ENCODE results near the gene ZNRF2.
A peak's percentile ranks its signal among the peaks of the same experiment; 100 is the strongest.
"Not testable (repeated sequence)": the region's sequence is repeated elsewhere in the genome, so short reads cannot be mapped to it uniquely, and the experiment has no call there.

Gene ZNRF2

GRCh38 chr7:30287625-30288024, 3.2 kb downstream of the ZNRF2 start:
- CTCF ChIA-PET = interaction anchor here (0.6 kb wide), 1 partner anchor 439 kb away, joined by 3 read pairs; no protein-coding TSS in a partner anchor
- H3K4me3 Mint-ChIP-seq = peak overlapping the region; percentile 34
- peaks cover 28% of the 10 kb centered on the region for H3K36me3 Mint-ChIP-seq
- DNase-seq, H3K9me3 Mint-ChIP-seq, H3K27me3 Mint-ChIP-seq: not testable (repeated sequence)
- H3K4me1 Mint-ChIP-seq = peaks cover 62% of the 10 kb centered on the region
- H3K27ac Mint-ChIP-seq = peak overlapping the region; percentile 31

- not testable (repeated sequence) for H3K27ac Mint-ChIP-seq, DNase-seq, H3K27me3 Mint-ChIP-seq, H3K9me3 Mint-ChIP-seq, H3K4me3 Mint-ChIP-seq
- H3K36me3 Mint-ChIP-seq = peaks cover 32% of the 10 kb centered on the region
- CTCF ChIA-PET = interaction anchor here (1.1 kb wide), 1 partner anchor 63 kb away, joined by 6 read pairs; no protein-coding TSS in a partner anchor
- peaks cover 57% of the 10 kb centered on the region for H3K4me1 Mint-ChIP-seq
Observed at GRCh38 chr7:30289634-30290033, 5.2 kb downstream of the ZNRF2 start.

GRCh38 chr7:30290317-30290716, 5.9 kb downstream of the ZNRF2 start:
- H3K9me3 Mint-ChIP-seq, H3K27me3 Mint-ChIP-seq, DNase-seq, H3K27ac Mint-ChIP-seq, H3K4me3 Mint-ChIP-seq: not testable (repeated sequence)
- H3K36me3 Mint-ChIP-seq = peaks cover 33% of the 10 kb centered on the region
- peaks cover 61% of the 10 kb centered on the region for H3K4me1 Mint-ChIP-seq
- CTCF ChIA-PET = interaction anchor here (1.1 kb wide), 1 partner anchor 62 kb away, joined by 6 read pairs; no protein-coding TSS in a partner anchor

- peaks cover 51% of the 10 kb centered on the region for H3K4me1 Mint-ChIP-seq
- H3K9me3 Mint-ChIP-seq, H3K4me3 Mint-ChIP-seq: not testable (repeated sequence)
Observed at GRCh38 chr7:30292416-30293038, 8.1 kb downstream of the ZNRF2 start.

GRCh38 chr7:30296304-30296703, 11.9 kb downstream of the ZNRF2 start:
- H3K27me3 Mint-ChIP-seq, DNase-seq, CTCF ChIA-PET, H3K27ac Mint-ChIP-seq, H3K9me3 Mint-ChIP-seq, H3K4me3 Mint-ChIP-seq: not testable (repeated sequence)
- Mint-ChIP-seq H3K36me3 (peaks cover 11% of the 10 kb centered on the region), H3K4me1 (peaks cover 21% of the 10 kb centered on the region)

More at GRCh38 chr7:30292416-30293038, 8.1 kb downstream of the ZNRF2 start:
- H3K27me3 Mint-ChIP-seq, DNase-seq, CTCF ChIA-PET, H3K27ac Mint-ChIP-seq: not testable (repeated sequence)
- H3K36me3 Mint-ChIP-seq = peaks cover 19% of the 10 kb centered on the region

GRCh38 chr7:30297499-30297898, 13.1 kb downstream of the ZNRF2 start:
- H3K36me3 Mint-ChIP-seq, H3K27ac Mint-ChIP-seq, H3K9me3 Mint-ChIP-seq, H3K27me3 Mint-ChIP-seq, CTCF ChIA-PET, H3K4me3 Mint-ChIP-seq, DNase-seq: not testable (repeated sequence)
- H3K4me1 Mint-ChIP-seq = peaks cover 15% of the 10 kb centered on the region

GRCh38 chr7:30298409-30298808, 14.0 kb downstream of the ZNRF2 start:
- DNase-seq, H3K4me3 Mint-ChIP-seq, H3K36me3 Mint-ChIP-seq, H3K9me3 Mint-ChIP-seq, H3K27me3 Mint-ChIP-seq, H3K27ac Mint-ChIP-seq, CTCF ChIA-PET: not testable (repeated sequence)
- H3K4me1 Mint-ChIP-seq = peaks cover 11% of the 10 kb centered on the region

GRCh38 chr7:30301751-30302150, 17.4 kb downstream of the ZNRF2 start:
- peaks cover 10% of the 10 kb centered on the region for H3K4me1 Mint-ChIP-seq
- no peak overlapping the region for H3K4me3 Mint-ChIP-seq
- no peaks in the 10 kb centered on the region for H3K36me3 Mint-ChIP-seq
- H3K27ac Mint-ChIP-seq = no peak overlapping the region
- no peaks in the 10 kb centered on the region for H3K27me3 Mint-ChIP-seq
- CTCF ChIA-PET = no interaction called here
- no peak for DNase-seq
- H3K9me3 Mint-ChIP-seq = no peaks in the 10 kb centered on the region

GRCh38 chr7:30302656-30303311, 18.4 kb downstream of the ZNRF2 start:
- H3K4me3 Mint-ChIP-seq = no peak overlapping the region
- H3K9me3 Mint-ChIP-seq = no peaks in the 10 kb centered on the region
- H3K4me1 Mint-ChIP-seq = peaks cover 13% of the 10 kb centered on the region
- DNase-seq = no peak
- H3K36me3 Mint-ChIP-seq = no peaks in the 10 kb centered on the region
- no peaks in the 10 kb centered on the region for H3K27me3 Mint-ChIP-seq
- CTCF ChIA-PET = no interaction called here
- H3K27ac Mint-ChIP-seq = no peak overlapping the region

- Mint-ChIP-seq H3K4me3 (no peak overlapping the region), H3K4me1 (peaks cover 17% of the 10 kb centered on the region), H3K27ac (no peak overlapping the region), H3K27me3 (no peaks in the 10 kb centered on the region), H3K9me3 (no peaks in the 10 kb centered on the region), H3K36me3 (no peaks in the 10 kb centered on the region)
- CTCF ChIA-PET = no interaction called here
- DNase-seq = no peak
Observed at GRCh38 chr7:30303312-30304039, 19.1 kb downstream of the ZNRF2 start.

GRCh38 chr7:30304177-30304884, 19.9 kb downstream of the ZNRF2 start:
- no peak for DNase-seq
- Mint-ChIP-seq H3K27me3 (no peaks in the 10 kb centered on the region), H3K27ac (no peak overlapping the region), H3K4me1 (peaks cover 19% of the 10 kb centered on the region), H3K4me3 (no peak overlapping the region), H3K9me3 (no peaks in the 10 kb centered on the region), H3K36me3 (no peaks in the 10 kb centered on the region)
- CTCF ChIA-PET = no interaction called here

GRCh38 chr7:30306976-30307375, 22.6 kb downstream of the ZNRF2 start:
- CTCF ChIA-PET = interaction anchor here (0.6 to 1.5 kb wide), 2 partner anchors 16 to 46 kb away, joined by 3 to 4 read pairs; no protein-coding TSS in a partner anchor
- Mint-ChIP-seq H3K4me1 (peaks cover 24% of the 10 kb centered on the region), H3K27me3 (no peaks in the 10 kb centered on the region), H3K9me3 (no peaks in the 10 kb centered on the region), H3K27ac (no peak overlapping the region), H3K36me3 (no peaks in the 10 kb centered on the region), H3K4me3 (no peak overlapping the region)
- DNase-seq = no peak

- H3K9me3 Mint-ChIP-seq = no peaks in the 10 kb centered on the region
- no peak for DNase-seq
Observed at GRCh38 chr7:30308389-30308788, 24.0 kb downstream of the ZNRF2 start.

GRCh38 chr7:30309302-30309701, 24.9 kb downstream of the ZNRF2 start:
- Mint-ChIP-seq H3K4me3 (no peak overlapping the region), H3K27me3 (no peaks in the 10 kb centered on the region), H3K36me3 (no peaks in the 10 kb centered on the region), H3K27ac (no peak overlapping the region), H3K9me3 (no peaks in the 10 kb centered on the region), H3K4me1 (peaks cover 24% of the 10 kb centered on the region)
- CTCF ChIA-PET = no interaction called here
- DNase-seq = no peak

More at GRCh38 chr7:30308389-30308788, 24.0 kb downstream of the ZNRF2 start:
- CTCF ChIA-PET = interaction anchor here (0.6 kb wide), 1 partner anchor 157 kb away, joined by 3 read pairs; no protein-coding TSS in a partner anchor
- Mint-ChIP-seq H3K36me3 (no peaks in the 10 kb centered on the region), H3K27me3 (no peaks in the 10 kb centered on the region), H3K4me3 (no peak overlapping the region), H3K4me1 (peaks cover 24% of the 10 kb centered on the region), H3K27ac (no peak overlapping the region)
